DND-41 (cell line): ENCODE measurements around the gene CACNA1E.

Source experiments
- ATAC-seq: fragments of 200-7000 bp; cut with Tn5 transposase; 3 replicates; pipeline ENCODE4 v1.9.1; 2021; ENCODE audit warnings: low read depth; ENCODE audit not compliant: insufficient read depth
- DNase-seq: peaks from one replicate; pipeline ENCODE4 v3.0.0-alpha.2; 2020
- H2AFZ ChIP-seq: 2 replicates; pipeline ENCODE4 v1.6.0; 2012; ENCODE audit warnings: low read depth, low read length
- H3K27ac ChIP-seq: 2 replicates; pipeline ENCODE4 v1.5.1; 2012; ENCODE audit warnings: low read length, inconsistent platforms
- H3K27me3 ChIP-seq: fragments of 200-600 bp; sonication (generic); 2 replicates; pipeline ENCODE4 v1.6.0; 2012; ENCODE audit warnings: low read length, mild to moderate bottlenecking, inconsistent platforms; ENCODE audit not compliant: insufficient read depth, poor library complexity
- H3K36me3 ChIP-seq: 2 replicates; pipeline ENCODE4 v1.5.1; 2012; ENCODE audit warnings: low read length, inconsistent platforms; ENCODE audit not compliant: insufficient read depth
- H3K4me1 ChIP-seq: 2 replicates; pipeline ENCODE4 v1.5.1; 2012; ENCODE audit warnings: mild to moderate bottlenecking, low read length; ENCODE audit not compliant: insufficient read depth
- H3K4me2 ChIP-seq: 2 replicates; pipeline ENCODE4 v1.6.0; 2012; ENCODE audit warnings: mild to moderate bottlenecking, moderate library complexity, low read length, inconsistent platforms; ENCODE audit not compliant: insufficient read depth
- H3K4me3 ChIP-seq, 2 experiments: fragments of 200-600 bp in 1 of 2; shearing (Covaris generic) in 1 of 2; 2 replicates each; pipeline ENCODE4 v1.5.1; 2012 to 2016; ENCODE audit warnings: inconsistent platforms in 2 of 2, low read length in 2 of 2, mild to moderate bottlenecking in 2 of 2, low read depth in 1 of 2, moderate library complexity in 1 of 2
- H3K79me2 ChIP-seq: 2 replicates; pipeline ENCODE4 v1.6.0; 2012; ENCODE audit warnings: low read length, inconsistent platforms; ENCODE audit not compliant: insufficient read depth
- H3K9ac ChIP-seq: 2 replicates; pipeline ENCODE4 v1.6.0; 2012; ENCODE audit warnings: low read depth, mild to moderate bottlenecking, inconsistent platforms, low read length, moderate library complexity
- H3K9me3 ChIP-seq: 2 replicates; pipeline ENCODE4 v1.5.1; 2012; ENCODE audit warnings: low read length, moderate library complexity, mild to moderate bottlenecking, inconsistent platforms; ENCODE audit not compliant: insufficient read depth, severe bottlenecking
- H4K20me1 ChIP-seq: 2 replicates; pipeline ENCODE4 v1.6.0; 2012; ENCODE audit warnings: low read length; ENCODE audit not compliant: insufficient read depth
- EZH2 ChIP-seq: IDR thresholded peaks from 3 replicates; pipeline ENCODE4 v1.6.1; 2012; ENCODE audit warnings: borderline replicate concordance, low read depth, mild to moderate bottlenecking, moderate library complexity, low read length, inconsistent platforms; ENCODE audit not compliant: severe bottlenecking
- TF ChIP-seq, protein P1 (sequence below): IDR thresholded peaks from 2 replicates; pipeline ENCODE4 v1.5.1; 2012; ENCODE audit warnings: borderline replicate concordance, low read length, moderate library complexity, mild to moderate bottlenecking; ENCODE audit not compliant: poor library complexity, severe bottlenecking; ENCODE audit errors: extremely low read depth

CACNA1E gene

DNA sequence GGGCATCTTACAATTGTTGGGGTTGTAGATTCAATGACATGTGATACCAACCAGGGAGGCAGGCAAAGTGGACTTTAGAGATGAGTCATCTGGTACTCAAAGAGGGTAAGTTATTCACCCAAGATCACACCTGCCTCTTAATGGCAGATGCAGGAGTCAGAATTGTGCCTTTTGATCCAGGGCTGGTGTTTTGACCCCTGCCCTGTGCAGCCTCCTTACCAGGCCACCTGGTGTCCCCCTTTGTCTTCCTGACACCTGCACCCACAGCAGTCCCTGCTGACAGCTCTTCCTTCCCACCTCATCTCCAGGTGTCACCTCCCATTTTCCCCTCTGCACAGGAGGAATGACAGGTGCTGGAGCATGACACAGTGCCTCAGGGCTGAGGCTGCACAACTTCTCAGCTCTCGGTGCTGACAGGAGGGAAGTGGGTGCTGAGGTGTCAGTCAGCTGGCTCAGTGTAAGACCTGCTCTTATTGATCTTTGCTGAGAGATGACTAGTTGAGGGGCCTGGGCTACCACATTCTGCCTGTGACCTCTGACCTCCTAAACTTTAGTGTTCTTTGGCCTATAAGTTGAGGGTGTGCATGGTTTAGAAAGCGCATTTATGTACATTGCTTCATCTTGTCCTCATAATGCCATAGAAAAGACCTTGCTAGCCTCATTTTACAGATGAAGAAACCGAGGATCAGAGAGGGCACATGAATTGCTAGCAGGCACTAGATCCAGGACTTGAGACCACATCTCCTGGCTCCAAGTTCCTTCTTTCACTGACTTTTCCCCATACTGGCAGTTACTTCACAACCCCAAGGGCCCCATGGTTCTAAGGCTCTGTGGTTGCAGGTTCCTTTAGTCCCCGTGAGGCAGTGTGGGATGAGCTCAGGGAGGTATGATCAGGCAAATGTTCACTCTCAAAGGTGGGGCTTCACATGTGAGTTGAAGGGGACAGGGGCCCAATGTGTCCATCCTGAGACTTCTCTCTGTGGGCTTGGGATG is 31.3 kb downstream of the CACNA1E start:
- TF ChIP-seq, protein P1, sequence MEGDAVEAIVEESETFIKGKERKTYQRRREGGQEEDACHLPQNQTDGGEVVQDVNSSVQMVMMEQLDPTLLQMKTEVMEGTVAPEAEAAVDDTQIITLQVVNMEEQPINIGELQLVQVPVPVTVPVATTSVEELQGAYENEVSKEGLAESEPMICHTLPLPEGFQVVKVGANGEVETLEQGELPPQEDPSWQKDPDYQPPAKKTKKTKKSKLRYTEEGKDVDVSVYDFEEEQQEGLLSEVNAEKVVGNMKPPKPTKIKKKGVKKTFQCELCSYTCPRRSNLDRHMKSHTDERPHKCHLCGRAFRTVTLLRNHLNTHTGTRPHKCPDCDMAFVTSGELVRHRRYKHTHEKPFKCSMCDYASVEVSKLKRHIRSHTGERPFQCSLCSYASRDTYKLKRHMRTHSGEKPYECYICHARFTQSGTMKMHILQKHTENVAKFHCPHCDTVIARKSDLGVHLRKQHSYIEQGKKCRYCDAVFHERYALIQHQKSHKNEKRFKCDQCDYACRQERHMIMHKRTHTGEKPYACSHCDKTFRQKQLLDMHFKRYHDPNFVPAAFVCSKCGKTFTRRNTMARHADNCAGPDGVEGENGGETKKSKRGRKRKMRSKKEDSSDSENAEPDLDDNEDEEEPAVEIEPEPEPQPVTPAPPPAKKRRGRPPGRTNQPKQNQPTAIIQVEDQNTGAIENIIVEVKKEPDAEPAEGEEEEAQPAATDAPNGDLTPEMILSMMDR = peak; percentile 8
- TF ChIP-seq EZH2 = no peak
- 0 out of 3 replicates have a peak, but pooled peaks have one; percentile 12 for ATAC-seq

DNA sequence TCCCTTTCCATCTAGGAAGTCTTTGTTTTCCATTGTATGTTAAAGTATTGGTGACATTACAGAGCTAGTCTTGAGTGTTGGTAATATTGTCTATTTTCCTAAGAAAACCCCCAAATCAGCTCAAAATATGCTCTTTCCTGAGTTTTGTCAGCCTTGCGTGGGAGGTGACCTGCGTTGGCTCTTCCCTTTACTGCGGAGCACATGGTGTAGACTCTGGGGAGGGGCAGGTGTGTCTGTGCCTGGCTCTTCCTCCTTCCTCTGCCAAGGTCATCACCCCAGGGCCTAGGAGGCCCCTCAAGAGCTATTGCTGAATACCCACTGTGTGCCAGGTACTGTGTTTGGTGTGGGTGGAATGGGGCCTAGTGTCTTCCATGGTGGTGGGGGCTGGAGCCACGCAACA is 33.4 kb downstream of the CACNA1E start:
- peaks cover 19% of the 10 kb centered on the region for H3K27me3 ChIP-seq
- ATAC-seq (no peak), DNase-seq (no peak)
- no peak overlapping the region for H3K9ac ChIP-seq
- no peaks in the 10 kb centered on the region for H3K9me3 ChIP-seq
- no peak overlapping the region for H3K27ac ChIP-seq
- no peaks in the 10 kb centered on the region for H3K4me1 ChIP-seq
- no peak overlapping the region for H3K4me2 ChIP-seq
- H3K36me3 ChIP-seq = no peaks in the 10 kb centered on the region
- no peak overlapping the region for H3K4me3 ChIP-seq
- H3K79me2 ChIP-seq = no peaks in the 10 kb centered on the region
- TF ChIP-seq EZH2 = no peak
- TF ChIP-seq, protein P1 = no peak
- H4K20me1 ChIP-seq = no peaks in the 10 kb centered on the region
- no peak overlapping the region for H2AFZ ChIP-seq

More for the DNA sequence above, 31.3 kb downstream of the CACNA1E start:
- no peaks in the 10 kb centered on the region for H4K20me1 ChIP-seq
- H3K9ac ChIP-seq = no peak overlapping the region
- no peaks in the 10 kb centered on the region for H3K36me3 ChIP-seq
- H3K79me2 ChIP-seq = no peaks in the 10 kb centered on the region
- no peaks in the 10 kb centered on the region for H3K9me3 ChIP-seq
- DNase-seq = no peak
- peaks cover 19% of the 10 kb centered on the region for H3K27me3 ChIP-seq
- H3K4me1 ChIP-seq = no peaks in the 10 kb centered on the region
- no peak overlapping the region for H3K27ac ChIP-seq
- H3K4me3 ChIP-seq = no peak overlapping the region
- H2AFZ ChIP-seq = no peak overlapping the region
- H3K4me2 ChIP-seq = no peak overlapping the region

DNA sequence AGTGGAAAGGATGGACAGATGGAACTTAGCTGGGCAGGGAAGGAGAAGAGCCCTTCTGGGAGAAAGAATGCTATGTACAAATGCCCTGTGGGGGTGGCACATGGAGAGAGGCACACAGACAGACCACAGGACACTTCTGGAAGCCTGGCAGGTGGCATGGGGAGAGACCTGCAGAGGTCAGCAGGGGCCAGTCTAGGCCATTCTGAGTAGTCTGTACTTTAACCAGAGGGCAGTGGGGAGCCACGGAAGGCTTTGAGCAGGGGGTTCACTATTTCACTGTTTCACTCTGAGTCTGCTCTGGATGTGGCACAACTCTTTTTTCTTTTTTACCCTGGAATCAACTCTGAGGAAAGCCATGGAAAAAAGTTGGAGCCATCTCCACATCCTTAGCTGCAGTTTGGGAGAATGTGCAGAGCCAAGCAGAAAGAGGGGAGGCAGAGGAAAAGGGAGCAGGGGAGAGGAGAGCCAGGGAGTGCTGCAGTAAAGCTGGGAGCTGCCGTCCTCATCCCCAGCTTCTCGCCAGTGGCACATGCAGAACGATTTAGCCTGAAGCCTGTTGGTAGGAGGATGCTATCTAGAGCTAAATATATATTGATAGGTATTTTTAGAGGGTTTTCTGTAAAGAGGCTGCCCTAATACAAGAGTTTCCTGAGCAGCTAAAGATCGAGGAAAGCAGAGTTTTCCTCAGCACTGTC is 34.0 kb downstream of the CACNA1E start:
- Histone ChIP-seq H3K36me3 (no peaks in the 10 kb centered on the region), H3K4me3 (no peak overlapping the region), H4K20me1 (no peaks in the 10 kb centered on the region), H3K9me3 (no peaks in the 10 kb centered on the region), H2AFZ (no peak overlapping the region), H3K9ac (no peak overlapping the region), H3K4me2 (no peak overlapping the region), H3K27ac (no peak overlapping the region), H3K4me1 (no peaks in the 10 kb centered on the region), H3K27me3 (peaks cover 16% of the 10 kb centered on the region), H3K79me2 (no peaks in the 10 kb centered on the region)
- no peak for TF ChIP-seq EZH2
- DNase-seq (no peak), ATAC-seq (no peak)

DNA sequence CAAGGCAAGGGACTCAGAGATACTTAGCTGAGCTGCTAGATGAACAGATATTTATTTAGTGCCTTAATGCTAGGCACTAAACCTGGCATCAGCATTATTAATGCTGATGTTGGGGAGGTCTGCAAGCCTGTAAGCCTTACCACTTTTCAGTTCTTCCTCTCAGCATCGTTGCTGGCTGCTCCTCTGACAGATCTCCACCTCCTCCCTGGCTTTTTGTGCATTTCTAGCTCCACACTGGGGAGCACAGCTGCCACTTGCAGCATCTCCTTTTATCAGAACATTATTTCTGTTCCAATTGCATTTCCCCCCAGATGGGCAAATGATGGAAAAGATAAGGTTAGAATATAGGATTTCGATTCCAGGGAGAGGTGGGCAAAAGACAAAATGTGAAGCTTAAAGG is 34.8 kb downstream of the CACNA1E start:
- ATAC-seq = no peak
- no peaks in the 10 kb centered on the region for H3K4me1 ChIP-seq
- DNase-seq = no peak
- H3K9ac ChIP-seq = no peak overlapping the region
- TF ChIP-seq, protein P1 = no peak
- no peak for TF ChIP-seq EZH2
- no peak overlapping the region for H2AFZ ChIP-seq
- H3K27ac ChIP-seq = no peak overlapping the region
- H3K79me2 ChIP-seq = no peaks in the 10 kb centered on the region
- peaks cover 19% of the 10 kb centered on the region for H3K27me3 ChIP-seq
- no peaks in the 10 kb centered on the region for H3K36me3 ChIP-seq
- no peak overlapping the region for H3K4me3 ChIP-seq
- H3K9me3 ChIP-seq = no peaks in the 10 kb centered on the region
- no peaks in the 10 kb centered on the region for H4K20me1 ChIP-seq
- H3K4me2 ChIP-seq = no peak overlapping the region
